H1 (cell line): ENCODE measurements around the gene FASN. TPM values are rescaled to one million over a fixed set of nuclear protein-coding genes. Genes with fewer than 3 reads are reported as not detected.

Experiments
- CTCF ChIA-PET: fragments of 300-600 bp; sonication (Branson Sonifier 250); formaldehyde crosslinking; loops from one replicate; lab custom pipeline; 2021; ENCODE audit not compliant: partially characterized antibody; lab: Charles Lee
- POLR2A ChIA-PET: fragments of 300-600 bp; sonication (Branson Sonifier 250); formaldehyde crosslinking; loops from one replicate; lab custom pipeline; 2021; ENCODE audit warnings: inconsistent platforms; ENCODE audit not compliant: partially characterized antibody; lab: Charles Lee
- DNase-seq, 2 experiments: peaks; one replicate each; pipeline versions ENCODE4 v3.0.0 to v3.0.0-alpha.2; 2010 to 2022; ENCODE audit warnings: low spot score in 2 of 2, low read depth in 1 of 2, mixed read lengths in 1 of 2
- FAIRE-seq: peaks from 2 replicates; lab custom pipeline; 2011; peaks lifted over from hg19 to GRCh38; lab: Jason Lieb, UNC
- H2AFZ ChIP-seq: 2 replicates; pipeline ENCODE4 v1.8.1; 2012; ENCODE audit warnings: low read length, inconsistent platforms
- H2AK5ac ChIP-seq: 2 replicates; pipeline ENCODE4 v1.6.1; 2013; ENCODE audit warnings: low read depth, low read length
- H2BK120ac ChIP-seq: replicated peaks from 2 replicates; pipeline ENCODE3; 2013; ENCODE audit warnings: low read depth, low read length, inconsistent platforms
- H2BK12ac ChIP-seq: 2 replicates; pipeline ENCODE4 v1.6.1; 2013; ENCODE audit warnings: low read depth, low read length
- H2BK15ac ChIP-seq: 2 replicates; pipeline ENCODE4 v1.6.1; 2013; ENCODE audit warnings: low read length
- H2BK20ac ChIP-seq: 2 replicates; pipeline ENCODE4 v1.6.1; 2013; ENCODE audit warnings: low read length
- H2BK5ac ChIP-seq: 2 replicates; pipeline ENCODE4 v1.6.1; 2013; ENCODE audit warnings: low read depth, low read length
- H3K14ac ChIP-seq: 2 replicates; pipeline ENCODE4 v1.6.1; 2013; ENCODE audit warnings: inconsistent platforms; ENCODE audit not compliant: insufficient read length
- H3K18ac ChIP-seq: 2 replicates; pipeline ENCODE4 v1.6.1; 2013; ENCODE audit warnings: low read length; ENCODE audit errors: extremely low read depth
- H3K23ac ChIP-seq: 2 replicates; pipeline ENCODE4 v1.6.1; 2013; ENCODE audit warnings: inconsistent platforms; ENCODE audit not compliant: insufficient read length
- H3K23me2 ChIP-seq: 2 replicates; pipeline ENCODE4 v1.6.1; 2013; ENCODE audit warnings: low read depth, low read length
- H3K27ac ChIP-seq: 2 replicates; pipeline ENCODE4 v1.6.1; 2011; ENCODE audit warnings: low read depth, low read length, inconsistent platforms
- H3K27me3 ChIP-seq, 4 experiments: replicated peaks in 1 of 4; 1 replicate in 1 of 4; 2 replicates in 3 of 4; pipeline versions ENCODE4 v1.6.1 to v1.8.1; 2011 to 2013; ENCODE audit warnings: low read length in 3 of 4, mild to moderate bottlenecking in 3 of 4, inconsistent platforms in 2 of 4, mixed read lengths in 2 of 4, moderate library complexity in 1 of 4; ENCODE audit not compliant: control insufficient read depth in 3 of 4, insufficient read depth in 3 of 4; ENCODE audit errors: extremely low read depth in 1 of 4
- H3K36me3 ChIP-seq, 4 experiments: 2 replicates each; pipeline versions ENCODE4 v1.6.1 to v1.8.1; 2011 to 2013; ENCODE audit warnings: mild to moderate bottlenecking in 4 of 4, low read length in 3 of 4, moderate library complexity in 2 of 4, control low read depth in 1 of 4, inconsistent platforms in 1 of 4; ENCODE audit not compliant: insufficient read depth in 4 of 4, control insufficient read depth in 2 of 4
- H3K4ac ChIP-seq: replicated peaks from 2 replicates; pipeline ENCODE3; 2013; ENCODE audit warnings: low read length, low read depth, mixed read lengths, inconsistent platforms; ENCODE audit not compliant: insufficient read length
- H3K4me1 ChIP-seq, 4 experiments: replicated peaks in 1 of 4; 1 replicate in 1 of 4; 2 replicates in 3 of 4; pipeline versions ENCODE4 v1.6.1 to v1.8.1; 2011 to 2013; ENCODE audit warnings: low read length in 3 of 4, inconsistent platforms in 2 of 4, mixed read lengths in 1 of 4; ENCODE audit not compliant: insufficient read depth in 4 of 4, control insufficient read depth in 3 of 4
- H3K4me2 ChIP-seq, 2 experiments: 2 replicates each; pipeline versions ENCODE4 v1.6.1 to v1.8.1; 2011 to 2013; ENCODE audit warnings: low read depth in 2 of 2, low read length in 2 of 2, control low read depth in 1 of 2, inconsistent platforms in 1 of 2, mild to moderate bottlenecking in 1 of 2; ENCODE audit not compliant: insufficient read depth in 1 of 2
- H3K4me3 ChIP-seq, 4 experiments: fragments of 200-600, 300-600 bp in 1 of 4; sonication (generic), shearing (Covaris generic), sonication (Bioruptor Twin) in 1 of 4; 2 replicates each; pipeline versions ENCODE4 v1.5.1 to v1.8.1; 2011 to 2016; ENCODE audit warnings: low read length in 4 of 4, low read depth in 3 of 4, control low read depth in 2 of 4, inconsistent platforms in 2 of 4, mild to moderate bottlenecking in 2 of 4, mixed read lengths in 1 of 4, moderate library complexity in 1 of 4; ENCODE audit not compliant: insufficient read depth in 2 of 4; ENCODE audit errors: extremely low read depth in 1 of 4
- H3K56ac ChIP-seq: replicated peaks from 2 replicates; pipeline ENCODE3; 2013; ENCODE audit warnings: low read depth, mild to moderate bottlenecking, mixed read lengths, low read length, inconsistent platforms; ENCODE audit not compliant: insufficient read length
- H3K79me1 ChIP-seq: 2 replicates; pipeline ENCODE4 v1.6.1; 2013; ENCODE audit warnings: low read depth, low read length, control low read depth
- H3K79me2 ChIP-seq, 2 experiments: 2 replicates each; pipeline versions ENCODE4 v1.6.1 to v1.8.1; 2012 to 2013; ENCODE audit warnings: low read length in 2 of 2, mild to moderate bottlenecking in 2 of 2, inconsistent platforms in 1 of 2; ENCODE audit not compliant: insufficient read depth in 2 of 2, control insufficient read depth in 1 of 2
- H3K9ac ChIP-seq, 4 experiments: replicated peaks in 1 of 4; 1 replicate in 1 of 4; 2 replicates in 3 of 4; pipeline versions ENCODE4 v1.6.1 to v1.8.1; 2011 to 2013; ENCODE audit warnings: low read depth in 3 of 4, low read length in 3 of 4, control low read depth in 2 of 4, mild to moderate bottlenecking in 2 of 4, moderate library complexity in 2 of 4, inconsistent platforms in 1 of 4; ENCODE audit errors: extremely low read depth in 1 of 4
- H3K9me3 ChIP-seq, 2 experiments: 2 replicates each; pipeline versions ENCODE4 v1.6.1 to v1.8.1; 2012 to 2013; ENCODE audit warnings: mild to moderate bottlenecking in 2 of 2, moderate library complexity in 2 of 2, control low read depth in 1 of 2, inconsistent platforms in 1 of 2, low read depth in 1 of 2, low read length in 1 of 2, mixed read lengths in 1 of 2; ENCODE audit not compliant: insufficient read depth in 2 of 2
- H4K20me1 ChIP-seq, 2 experiments: replicated peaks in 1 of 2; 2 replicates each; pipeline versions ENCODE3 to v1.8.1; 2011 to 2013; ENCODE audit warnings: inconsistent platforms in 2 of 2, low read length in 2 of 2, mild to moderate bottlenecking in 1 of 2; ENCODE audit not compliant: insufficient read depth in 2 of 2, control insufficient read depth in 1 of 2
- H4K5ac ChIP-seq: 2 replicates; pipeline ENCODE4 v1.6.1; 2013; ENCODE audit warnings: low read length, low read depth, mixed read lengths, inconsistent platforms; ENCODE audit not compliant: insufficient read length
- H4K8ac ChIP-seq: 2 replicates; pipeline ENCODE4 v1.8.0; 2013; ENCODE audit warnings: mild to moderate bottlenecking, moderate library complexity, low read length, inconsistent platforms; ENCODE audit not compliant: insufficient read depth; ENCODE audit errors: extremely low read depth
- H4K91ac ChIP-seq: replicated peaks from 2 replicates; pipeline ENCODE3; 2013; ENCODE audit warnings: low read length, mixed read lengths, inconsistent platforms; ENCODE audit not compliant: insufficient read length
- ATF2 ChIP-seq: IDR thresholded peaks from 2 replicates; pipeline ENCODE4 v1.6.1; 2012; ENCODE audit warnings: low read length, inconsistent platforms
- CBX8 ChIP-seq: fragments of 300-800, 300-1000 bp; sonication (generic); IDR thresholded peaks from 2 replicates; pipeline ENCODE4 v1.7.1; 2016; ENCODE audit warnings: low read depth, low read length, borderline replicate concordance
- CTCF ChIP-seq, 3 experiments: IDR thresholded peaks; 1 replicate in 2 of 3; 2 replicates in 1 of 3; pipeline versions ENCODE4 v1.5.1 to v1.6.1; 2011; ENCODE audit warnings: low read length in 3 of 3, mild to moderate bottlenecking in 3 of 3, inconsistent platforms in 2 of 3, low read depth in 1 of 3, moderate library complexity in 1 of 3; ENCODE audit not compliant: insufficient read depth in 1 of 3; ENCODE audit errors: control extremely low read depth in 1 of 3
- MAFK ChIP-seq: IDR thresholded peaks from 2 replicates; pipeline ENCODE4 v1.6.1; 2012; ENCODE audit warnings: low read depth, mild to moderate bottlenecking, improper control_type of control experiment, low read length
- PHF8 ChIP-seq: fragments of 200-600 bp; sonication (generic); conservative IDR thresholded peaks from 2 replicates; pipeline ENCODE4 v1.7.1; 2012; ENCODE audit warnings: low read depth, mild to moderate bottlenecking, inconsistent platforms, low read length, moderate library complexity
- TAF1 ChIP-seq: IDR thresholded peaks from 2 replicates; pipeline ENCODE4 v1.6.1; 2011; ENCODE audit warnings: mild to moderate bottlenecking, low read depth, low read length
- ZNF274 ChIP-seq: IDR thresholded peaks from 2 replicates; pipeline ENCODE4 v1.7.0; 2012; ENCODE audit warnings: low read length, borderline replicate concordance; ENCODE audit errors: extremely low read depth
- WGBS, 2 experiments: shearing (Covaris generic) in 1 of 2; methylation state at CpG; one replicate each; pipeline versions ENCODE4 v1.1.6 to v1.1.7; 2013 to 2015; ENCODE audit warnings: low lambda C conversion rate in 2 of 2, mixed read lengths in 2 of 2, inconsistent platforms in 1 of 2, low coverage in 1 of 2, missing lambda C conversion rate in 1 of 2; ENCODE audit not compliant: insufficient replicate concordance in 2 of 2, insufficient coverage in 1 of 2, insufficient read length in 1 of 2; ENCODE audit errors: extremely low coverage in 1 of 2, missing lambda C conversion rate in 1 of 2; 5-methylcytosine and 5-hydroxymethylcytosine counted together
- polyA plus RNA-seq, 7 experiments: library from polyadenylated mRNA; depleted of rRNA in 3 of 7; stranded (reverse) in 5 of 7; unstranded in 2 of 7; fragments of >200 nt in 5 of 7; fragments of 200-250 nt in 2 of 7; gene quantifications; 1 replicate in 5 of 7; 2 replicates in 1 of 7; 4 replicates in 1 of 7; pipeline versions ENCODE4 v1.2.1 to v1.2.3, GENCODE V29; 2011 to 2013; ENCODE audit warnings: missing spikeins in 2 of 7, mixed read lengths in 2 of 7
- total RNA-seq: library from RNA; stranded (reverse); fragmentation: NEBNext Ultra II Directional; extraction: Animal tissue kit (Norgen Biotek cat#: 25700); gene quantifications from 2 replicates; pipeline ENCODE4 v1.2.1, GENCODE V29; 2021

FASN gene
- total and polyA plus RNA-seq, 2 of the 8 experiments (the other 6 are each of a cell fraction or from before 2014, with no cell fraction given), result 143 to 561 TPM

- no peak overlapping the region for H2AK5ac ChIP-seq
- H3K9me3 ChIP-seq, result no peaks in the 10 kb centered on the region
- no peak overlapping the region for H3K23ac ChIP-seq
- CTCF ChIA-PET, result interaction anchor here (0.6 to 2.2 kb wide), 5 partner anchors 15 to 235 kb away, joined by 3 to 9 read pairs (median 4); partner anchors contain the start of gene DCXR
- H4K91ac ChIP-seq, result no peak overlapping the region
- 94% methylated on average over 18 of the region's 23 CpGs; no CpG with 5 or more reads in 1 of the 2 experiments for WGBS, 2 experiments
- H3K4ac ChIP-seq, result no peak overlapping the region
- FAIRE-seq, result no peak
- H2AFZ ChIP-seq, result no peak overlapping the region
- no peak overlapping the region for H2BK12ac ChIP-seq
- H2BK5ac ChIP-seq, result no peak overlapping the region
- H3K4me2 ChIP-seq, result no peak overlapping the region
- DNase-seq, result no peak
- H3K18ac ChIP-seq, result no peak overlapping the region
- no peak overlapping the region for H2BK120ac ChIP-seq
- H3K27me3 ChIP-seq, result no peaks in the 10 kb centered on the region
- no peak overlapping the region for H3K14ac ChIP-seq
- H4K20me1 ChIP-seq, result peaks cover 16 to 79% of the 10 kb centered on the region in 2 experiments
- H3K23me2 ChIP-seq, result peaks cover 7% of the 10 kb centered on the region; the same call in 1 of the 2 replicates
- H3K56ac ChIP-seq, result no peak overlapping the region
- H4K8ac ChIP-seq, result peak overlapping the region; percentile 68
- peaks cover 12 to 32% of the 10 kb centered on the region in 2 experiments; a peak in 3 of 4 replicates for H3K79me2 ChIP-seq
- H2BK20ac ChIP-seq, result no peak overlapping the region
- H3K36me3 ChIP-seq, result peaks cover 58 to 88% (median 81%) of the 10 kb centered on the region in 4 experiments
- H2BK15ac ChIP-seq, result no peak overlapping the region
- H3K79me1 ChIP-seq, result peaks cover 19% of the 10 kb centered on the region
- no peak overlapping the region for H3K27ac ChIP-seq
- H3K4me1 ChIP-seq, result peaks cover 0 to 13% (median 10%) of the 10 kb centered on the region in 4 experiments; a peak in 6 of 7 replicates
- H3K4me3 ChIP-seq, result no peak overlapping the region
- no peak overlapping the region for H4K5ac ChIP-seq
- POLR2A ChIA-PET, result interaction anchor here (0.7 to 8.8 kb wide), 7 partner anchors 10 to 49 kb away, joined by 3 to 105 read pairs (median 3); partner anchors contain the start of gene DUS1L
- no peak overlapping the region for H3K9ac ChIP-seq
- no peak for TF ChIP-seq PHF8
- no peak for TF ChIP-seq ATF2
- no peak for TF ChIP-seq CBX8
- no peak for TF ChIP-seq CTCF (IDR thresholded peaks at IDR 0.05; ENCODE audit: control extremely low read depth in 1 of 3, insufficient read depth in 1 of 3, low read depth in 1 of 3, low read length in 3 of 3)
- no peak for TF ChIP-seq TAF1
- TF ChIP-seq MAFK, result no peak
- no peak for TF ChIP-seq ZNF274
These were observed 5.9 kb downstream of the FASN start for GRCh38 chr17:82092094-82092586.
